HG02840 (cell line): ENCODE results near the gene ALAS1.

Experiments
- ATAC-seq: cut with Tn5 transposase; IDR thresholded peaks from one replicate; pipeline ENCODE4 v1.9.1; 2021; ENCODE audit warnings: mild to moderate bottlenecking, moderate library complexity, moderate number of reproducible peaks; ENCODE audit not compliant: unreplicated experiment, low FRiP score

Gene ALAS1

DNA sequence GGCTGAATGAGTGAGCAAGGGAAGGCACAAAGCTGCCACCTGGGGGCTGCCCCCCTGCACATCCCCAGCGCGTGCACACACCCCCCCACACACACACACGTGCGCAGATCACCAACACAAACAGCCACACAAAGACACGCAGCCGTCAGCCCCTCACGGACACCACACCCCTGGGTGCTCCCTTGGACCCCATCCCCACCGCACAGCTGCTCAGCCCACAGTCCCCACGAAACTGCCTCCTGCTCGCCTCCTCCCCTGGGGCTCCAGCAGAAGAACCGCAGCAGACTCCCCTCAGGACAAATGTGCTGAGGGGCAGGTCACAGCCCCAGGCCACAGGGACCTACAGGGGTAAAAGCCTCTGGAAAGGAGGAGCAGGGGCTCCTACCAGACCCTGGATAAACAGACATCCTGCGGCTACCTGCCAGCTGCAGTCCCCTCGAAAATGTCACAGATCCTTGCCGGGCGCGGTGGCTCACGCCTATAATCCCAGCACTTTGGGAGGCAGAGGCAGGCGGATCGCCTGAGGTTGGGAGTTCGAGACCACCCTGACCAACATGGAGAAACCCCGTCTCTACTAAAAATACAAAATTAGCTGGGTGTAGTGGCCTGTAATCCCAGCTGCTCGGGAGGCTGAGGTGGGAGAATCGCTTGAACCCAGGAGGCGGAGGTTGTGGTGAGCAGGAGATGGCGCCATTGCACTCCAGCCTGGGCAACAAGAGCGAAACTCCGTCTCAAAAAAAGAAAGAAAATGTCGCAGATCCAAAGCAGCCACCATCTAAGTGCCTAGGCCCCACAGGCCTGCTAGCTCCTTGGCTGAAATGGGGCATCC is 34.5 kb downstream of the ALAS1 start:
- ATAC-seq = no peak

DNA sequence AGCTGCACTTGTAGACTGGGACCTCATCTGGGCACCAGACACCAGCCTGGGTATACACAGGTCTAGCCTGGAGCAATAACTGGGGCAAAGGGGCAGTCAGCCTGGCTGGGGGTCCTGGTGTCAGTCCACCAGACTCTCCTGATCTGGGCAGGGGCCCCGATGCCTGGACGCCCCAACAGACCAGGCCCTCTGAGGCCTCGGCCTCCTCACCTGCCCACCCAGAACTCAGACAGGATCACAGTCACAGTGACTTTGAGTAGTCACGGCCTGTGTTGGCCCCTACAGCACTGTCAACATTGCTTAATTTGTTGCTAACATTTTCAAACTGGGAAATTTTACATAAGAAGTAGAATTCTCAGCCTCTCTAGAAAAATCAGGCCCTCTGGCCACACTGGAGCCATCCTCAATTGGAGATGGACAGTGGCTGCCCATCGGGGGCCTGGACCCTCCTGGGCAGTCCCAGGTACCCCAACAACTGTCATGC is 35.2 kb downstream of the ALAS1 start:
- no peak for ATAC-seq

GRCh38 chr3:52233968-52234367 is 36.0 kb downstream of the ALAS1 start:
- ATAC-seq = no peak

DNA sequence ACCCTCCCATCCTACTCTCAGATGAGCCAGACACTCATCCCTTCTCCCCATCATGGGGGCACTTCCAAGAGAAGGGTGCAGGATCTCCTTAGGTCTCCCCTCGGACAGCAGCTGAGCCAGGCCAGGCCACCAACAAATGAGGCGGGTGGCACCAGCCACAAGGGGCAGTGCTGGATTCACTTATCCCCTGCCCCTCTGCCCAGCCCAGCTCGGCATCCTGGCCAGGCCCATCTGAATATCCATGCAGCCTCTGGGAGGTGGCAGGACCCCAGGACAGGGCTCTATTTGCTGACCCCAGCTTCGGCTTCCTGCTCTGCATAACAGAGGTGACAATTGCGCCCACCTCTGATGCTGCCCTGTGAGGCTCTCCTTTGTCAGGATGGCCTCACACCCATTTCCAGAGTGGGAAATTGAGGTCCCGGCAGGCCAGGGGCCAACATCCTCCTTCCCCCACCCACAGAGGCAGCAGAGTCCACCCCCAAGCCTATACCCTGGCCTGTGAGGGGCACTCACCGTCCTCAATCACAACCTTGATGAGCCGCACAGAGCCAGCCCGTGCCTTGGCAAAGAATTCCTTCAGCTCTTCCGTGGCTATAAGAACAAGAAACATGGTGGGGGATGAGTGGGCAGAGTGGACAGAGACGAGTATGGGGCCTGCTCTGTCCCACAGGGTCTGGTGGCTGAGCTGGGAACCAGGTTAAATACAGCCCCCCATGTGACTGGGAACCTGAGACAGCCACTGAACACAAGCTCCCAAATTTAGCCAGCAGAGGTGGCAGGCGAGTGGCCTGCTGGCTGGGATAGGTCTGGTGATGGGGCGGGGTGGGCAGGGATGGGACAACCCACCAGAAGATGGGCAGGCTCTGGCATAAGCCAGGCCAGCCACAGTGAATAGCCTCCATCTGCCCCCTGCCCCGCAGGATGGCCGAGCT is 36.8 kb downstream of the ALAS1 start:
- no peak for ATAC-seq

DNA sequence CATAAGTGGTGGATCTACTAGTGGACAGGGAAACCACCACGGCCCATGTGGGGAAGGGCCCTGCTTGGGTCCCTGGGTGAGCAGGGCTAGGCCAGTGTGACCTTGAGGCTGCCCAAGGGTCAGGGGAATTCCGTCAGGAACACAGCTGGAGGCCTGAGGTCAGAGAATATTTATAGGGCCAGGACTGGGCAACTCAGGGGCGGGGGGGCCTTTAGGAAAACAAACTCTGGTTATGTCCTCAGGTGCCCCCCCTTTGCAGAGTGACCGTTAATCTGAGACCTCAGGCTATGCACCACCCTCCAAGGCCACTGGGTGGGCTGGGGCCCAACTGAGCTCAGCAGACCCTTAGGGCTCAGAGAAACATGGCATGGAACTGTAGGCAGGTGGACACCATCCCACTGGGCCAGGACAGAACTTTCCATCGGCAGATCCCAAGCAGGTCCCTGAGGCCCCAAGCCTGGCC is 38.5 kb downstream of the ALAS1 start:
- no peak for ATAC-seq

DNA sequence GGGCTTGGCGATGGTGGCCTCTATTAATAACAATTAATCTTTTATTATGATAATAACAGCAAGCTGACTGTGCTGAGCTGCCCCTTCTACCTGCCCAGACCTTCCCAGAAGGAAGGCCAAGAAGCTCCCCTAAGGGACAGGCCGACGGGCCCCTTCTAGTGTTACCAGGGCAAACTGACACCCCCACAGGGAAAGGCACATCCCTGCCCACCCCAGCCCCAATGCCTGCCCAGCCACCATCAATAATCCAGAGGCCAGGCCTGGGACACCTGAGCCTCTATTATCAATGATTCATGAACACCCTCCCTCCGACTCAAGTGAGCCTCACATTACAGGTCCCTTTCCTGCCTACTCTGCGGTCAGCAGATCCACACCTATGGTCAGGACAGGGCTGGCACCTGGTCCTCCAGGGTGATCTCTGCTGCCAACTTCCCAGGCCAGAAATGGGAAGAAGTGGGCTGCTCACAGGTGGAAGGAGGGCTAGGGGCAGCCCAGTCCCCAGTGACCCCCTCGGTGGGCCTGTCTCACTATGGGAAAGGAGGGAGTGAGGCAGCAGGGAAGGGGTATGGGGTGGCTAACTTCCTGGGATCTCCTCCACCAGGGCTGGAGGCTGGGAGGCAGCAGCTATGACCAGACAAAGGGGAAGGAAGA is 39.2 kb downstream of the ALAS1 start:
- no peak for ATAC-seq

DNA sequence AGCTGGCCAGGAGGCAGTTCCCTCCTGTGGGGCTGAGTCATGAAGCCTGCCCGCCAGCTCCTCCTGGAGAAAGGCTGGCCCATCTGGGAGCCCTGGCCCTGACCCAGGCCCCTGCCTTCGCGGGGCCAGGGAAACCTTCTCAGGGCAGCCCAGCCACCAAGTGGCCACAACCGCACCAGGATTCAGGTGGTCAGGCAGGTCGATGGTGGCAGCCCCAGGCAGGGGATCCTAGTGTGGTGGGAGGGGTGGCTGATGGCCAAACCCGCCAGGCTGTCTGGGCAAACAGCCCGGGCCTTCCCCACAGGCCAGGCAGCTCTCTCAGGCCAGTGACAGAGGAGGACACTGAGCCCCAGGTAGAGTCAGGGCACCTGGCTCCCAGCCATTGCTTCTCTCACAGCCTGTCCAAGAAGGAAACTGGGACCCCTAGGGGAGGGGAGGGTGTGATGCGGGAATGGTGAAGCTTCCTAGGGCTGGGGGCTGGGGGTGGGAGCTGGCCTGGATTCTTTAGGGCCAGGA is 39.8 kb downstream of the ALAS1 start:
- ATAC-seq = no peak

- peak; percentile 13 for ATAC-seq
Measured at GRCh38 chr3:52238193-52238760, 40.3 kb downstream of the ALAS1 start.

DNA sequence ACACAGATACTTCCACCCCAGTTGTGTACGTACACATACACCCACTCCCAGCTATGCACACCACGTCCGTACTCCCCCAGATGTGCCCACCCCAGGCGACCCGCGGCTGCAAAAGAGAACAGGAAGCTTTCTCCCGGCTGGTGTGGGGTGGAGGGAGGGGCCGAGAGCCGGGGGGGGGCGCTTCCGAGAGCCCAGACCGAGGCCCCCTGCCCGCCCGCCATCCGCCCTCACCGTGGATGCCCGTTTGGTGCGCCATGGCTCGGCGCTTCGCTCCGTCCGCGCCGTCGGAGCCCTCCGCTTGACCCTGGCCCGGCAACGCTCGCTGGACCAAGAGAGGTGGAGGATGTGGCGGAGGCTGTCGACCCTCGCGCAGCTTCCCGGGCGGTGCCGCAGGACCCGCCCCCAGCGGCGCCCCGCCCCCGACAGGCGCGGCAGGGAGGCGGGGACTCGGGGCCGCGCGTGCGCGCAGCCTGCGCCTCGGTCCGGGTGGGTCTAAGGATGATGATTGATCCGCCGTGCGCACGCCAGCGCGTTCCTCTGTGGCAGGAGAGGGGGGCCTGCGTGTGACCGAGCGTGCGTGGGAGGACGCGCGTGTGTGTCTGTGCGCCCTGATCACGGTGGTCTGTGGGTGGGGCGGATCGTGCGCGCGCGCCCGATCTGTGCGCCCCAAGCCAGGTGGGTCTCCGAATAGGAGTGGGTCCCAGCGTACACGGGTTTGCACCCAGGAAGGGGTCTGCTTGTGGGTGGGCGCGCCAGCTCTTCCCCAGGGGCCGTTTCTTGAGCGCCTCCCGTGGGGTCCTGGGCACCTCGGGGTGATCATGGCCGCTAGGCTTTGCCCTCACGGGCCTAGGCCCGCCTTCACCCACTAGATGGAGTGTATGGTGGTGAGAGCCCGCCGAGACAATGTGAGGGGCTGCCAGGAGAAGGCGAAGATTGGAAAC is 41.1 kb downstream of the ALAS1 start, which contains the start of gene TWF2:
TWF2 (minus strand) TSS at position 398 of the 941 bp plus-strand sequence; CDS start at position 256, 142 bp downstream.
- ATAC-seq = peak; percentile 81

- no peak for ATAC-seq
Measured at GRCh38 chr3:52240059-52240885, 42.3 kb downstream of the ALAS1 start.

DNA sequence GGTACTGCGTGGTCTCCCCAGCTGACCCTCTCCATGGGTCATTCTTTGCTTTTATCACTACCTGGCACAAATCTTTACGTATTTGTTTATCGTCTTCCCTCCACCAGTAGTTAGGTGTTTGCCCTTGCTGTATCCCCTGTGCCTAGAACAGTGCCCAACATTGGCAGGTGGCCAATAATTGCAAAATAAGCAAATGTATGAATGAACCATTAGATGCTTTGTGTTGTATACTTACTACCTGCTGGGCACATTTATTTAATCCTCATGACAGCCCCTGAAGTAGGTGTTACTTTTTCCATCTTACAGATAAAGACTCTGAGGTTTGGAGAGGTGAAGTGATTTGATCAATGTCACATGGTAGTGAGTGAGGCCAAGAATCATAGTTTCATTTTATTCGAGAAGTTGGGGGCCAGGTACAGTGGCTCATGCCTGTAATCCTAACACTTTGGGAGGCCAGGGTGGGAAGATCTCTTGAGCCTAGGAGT is 43.0 kb downstream of the ALAS1 start:
- ATAC-seq = no peak

DNA sequence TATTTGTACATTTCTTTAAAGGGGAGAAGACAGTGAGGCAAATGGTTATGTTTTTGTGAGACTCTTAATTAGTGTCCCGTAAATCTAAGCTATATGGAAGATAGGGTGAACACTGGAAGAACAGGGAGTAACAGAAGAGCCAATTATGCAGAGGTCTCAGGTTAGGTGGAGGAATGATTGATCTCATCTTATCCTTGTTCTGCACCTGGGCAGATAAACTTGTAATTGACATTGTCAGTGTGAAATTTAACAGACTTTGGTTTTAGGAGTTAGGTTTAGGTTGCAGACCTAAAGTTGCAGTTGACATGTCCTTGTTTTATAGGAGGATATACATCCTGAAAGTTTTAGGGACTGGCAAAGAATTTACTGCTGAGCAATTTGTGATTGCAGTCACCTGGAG is 44.1 kb downstream of the ALAS1 start:
- ATAC-seq = no peak

DNA sequence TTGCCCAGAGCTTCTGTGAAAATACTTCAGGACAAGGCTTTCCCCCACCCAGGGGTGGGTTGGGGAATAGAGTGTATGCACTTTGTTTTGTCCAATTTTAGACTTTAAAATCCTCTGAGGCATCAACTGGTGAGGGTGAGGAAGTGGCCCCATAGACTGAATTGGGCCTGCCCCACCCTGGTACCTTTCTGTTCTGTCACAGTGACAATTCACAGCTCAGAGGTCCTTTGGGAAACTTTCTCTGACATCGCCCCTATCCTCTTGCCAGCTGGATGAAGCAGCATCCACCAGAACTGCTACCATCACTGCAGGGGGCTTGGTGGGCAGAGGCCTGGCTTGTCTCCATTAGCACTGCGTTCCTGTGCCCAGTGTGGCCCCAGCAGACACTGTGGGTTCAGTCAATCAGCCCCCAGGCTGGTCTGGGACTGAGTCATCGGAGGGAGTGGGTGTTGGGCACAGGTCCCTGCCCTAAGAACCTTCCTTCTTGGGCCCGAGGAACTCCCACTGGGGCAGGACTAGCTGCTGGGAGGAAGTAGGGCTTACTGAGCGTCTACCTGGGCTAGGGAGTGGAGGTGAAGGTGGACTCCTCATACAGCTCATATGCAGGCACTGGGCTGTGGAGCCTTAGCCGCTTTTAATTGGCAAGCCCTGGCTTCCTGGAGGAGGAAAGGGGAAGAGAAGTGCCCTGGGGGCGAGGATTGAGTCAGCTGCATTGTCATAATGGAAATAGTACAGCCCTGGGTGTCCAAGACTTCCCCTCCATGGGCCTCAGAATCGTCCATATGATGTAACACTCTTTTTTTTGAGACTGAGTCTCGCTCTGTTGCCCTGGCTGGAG is 46.0 kb downstream of the ALAS1 start:
- ATAC-seq = no peak

- no peak for ATAC-seq
Measured at GRCh38 chr3:52245322-52246263, 47.6 kb downstream of the ALAS1 start, which contains the start of gene PPM1M. TSS of gene PPM1M (plus strand) at chr3:52245759. CDS start at chr3:52245825, 66 bp downstream.

DNA sequence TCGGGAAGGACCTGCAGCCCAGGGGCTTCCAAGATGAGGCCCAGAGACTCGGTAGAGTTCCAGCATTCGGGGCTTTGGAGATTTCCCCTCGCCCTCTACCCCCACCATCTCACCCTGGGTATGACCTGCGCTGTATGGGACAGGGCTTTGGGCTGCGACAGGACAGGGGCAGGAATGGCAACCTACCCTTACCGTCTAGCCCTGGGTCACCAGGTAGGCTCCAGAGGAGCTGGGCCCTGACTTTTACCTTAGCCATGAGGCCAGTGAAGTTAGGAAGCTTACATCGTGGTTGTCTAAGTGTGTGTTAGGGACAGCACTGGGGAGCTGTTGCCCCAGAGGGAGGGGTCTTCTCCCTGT is 48.3 kb downstream of the ALAS1 start:
- no peak for ATAC-seq
